NT2/D1 (cell line): ENCODE data around the gene DOCK11.

ENCODE experiments used
- SUZ12 ChIP-seq: IDR thresholded peaks from 2 replicates; pipeline ENCODE4 v1.6.1; 2011; ENCODE audit not compliant: insufficient read length, insufficient read depth; ENCODE audit errors: extremely low read depth
- YY1 ChIP-seq: IDR thresholded peaks from 2 replicates; pipeline ENCODE4 v1.6.1; 2011; ENCODE audit not compliant: insufficient read length, insufficient read depth
- ZNF274 ChIP-seq: IDR thresholded peaks from 2 replicates; pipeline ENCODE4 v1.6.1; 2011; ENCODE audit warnings: mild to moderate bottlenecking, low read depth, low read length

- no peak for TF ChIP-seq YY1
- no peak for TF ChIP-seq SUZ12
- no peak for TF ChIP-seq ZNF274
These were observed 58.9 kb downstream of the DOCK11 start for GRCh38 chrX:118554511-118554910.
